GM12864 (cell line): Measurements from ENCODE around the gene DIAPH2.
A peak's percentile ranks its signal among the peaks of the same experiment; 100 is the strongest.

Experiments
- DNase-seq: peaks from one replicate; pipeline ENCODE4 v3.0.0-alpha.2; 2011; ENCODE audit warnings: low read depth
- H3K4me3 ChIP-seq: 2 replicates; pipeline ENCODE4 v1.5.1; 2011; ENCODE audit warnings: mild to moderate bottlenecking, low read depth, low read length, control low read depth
- CTCF ChIP-seq: IDR thresholded peaks from 2 replicates; pipeline ENCODE4 v1.5.1; 2011; ENCODE audit warnings: low read depth, mild to moderate bottlenecking, moderate library complexity, low read length, control low read depth, inconsistent platforms; ENCODE audit errors: missing control alignments

Gene DIAPH2

GRCh38 chrX:97602465-97603258, 918.0 kb downstream of the DIAPH2 start:
- no peak overlapping the region for H3K4me3 ChIP-seq

GRCh38 chrX:97605271-97605670, 920.6 kb downstream of the DIAPH2 start:
- TF ChIP-seq CTCF: no peak
- no peak overlapping the region for H3K4me3 ChIP-seq
- DNase-seq: no peak

More at GRCh38 chrX:97602465-97603258, 918.0 kb downstream of the DIAPH2 start:
- TF ChIP-seq CTCF: no peak
- DNase-seq: no peak

- no peak for TF ChIP-seq CTCF
- DNase-seq: no peak
- H3K4me3 ChIP-seq: no peak overlapping the region
These were observed 924.7 kb downstream of the DIAPH2 start for GRCh38 chrX:97609357-97609756.

GRCh38 chrX:97609938-97610337, 925.3 kb downstream of the DIAPH2 start:
- TF ChIP-seq CTCF: no peak
- DNase-seq: no peak
- no peak overlapping the region for H3K4me3 ChIP-seq

- peak; percentile 30 for DNase-seq
- TF ChIP-seq CTCF: no peak
- H3K4me3 ChIP-seq: peak overlapping the region; percentile 15; the same call in 1 of the 2 replicates
These were observed 932.4 kb downstream of the DIAPH2 start for GRCh38 chrX:97616883-97617530.

GRCh38 chrX:97619499-97619898, 934.9 kb downstream of the DIAPH2 start:
- DNase-seq: no peak
- TF ChIP-seq CTCF: no peak

More at GRCh38 chrX:97619499-97619898, 934.9 kb downstream of the DIAPH2 start:
- no peak overlapping the region for H3K4me3 ChIP-seq
